SU-DHL-6 (cell line): ENCODE results near the gene CLPTM1L.

Source experiments
- H2AFZ ChIP-seq: fragments of 200-600 bp; sonication (generic); 2 replicates; pipeline ENCODE4 v1.6.1; 2014; ENCODE audit warnings: low read depth, mild to moderate bottlenecking, moderate library complexity, mixed read lengths, antibody characterized with exemption, low read length; ENCODE audit not compliant: severe bottlenecking
- H3F3A ChIP-seq: fragments of 200-600 bp; shearing (Covaris generic); 2 replicates; pipeline ENCODE4 v1.6.0; 2016; ENCODE audit warnings: antibody characterized with exemption, mild to moderate bottlenecking; ENCODE audit not compliant: insufficient read depth
- H3K27ac ChIP-seq: fragments of 200-600 bp; sonication (generic); 2 replicates; pipeline ENCODE4 v1.5.1; 2016; ENCODE audit warnings: low read depth, mild to moderate bottlenecking, low read length, moderate library complexity, mixed read lengths
- H3K27me3 ChIP-seq: fragments of 200-600 bp; sonication (generic), shearing (Covaris generic); 2 replicates; pipeline ENCODE4 v1.6.0; 2014; ENCODE audit warnings: mild to moderate bottlenecking, low read length
- H3K36me3 ChIP-seq: fragments of 200-600 bp; sonication (generic); 2 replicates; pipeline ENCODE4 v1.6.1; 2014; ENCODE audit warnings: mild to moderate bottlenecking, low read length, mixed read lengths
- H3K4me2 ChIP-seq: fragments of 300-600, 200-600 bp; shearing (Covaris generic), sonication (generic); 2 replicates; pipeline ENCODE4 v1.6.0; 2014; ENCODE audit warnings: low read length, low read depth, mild to moderate bottlenecking; ENCODE audit not compliant: poor library complexity, severe bottlenecking
- H3K4me3 ChIP-seq: fragments of 200-600 bp; sonication (generic); 2 replicates; pipeline ENCODE4 v1.5.1; 2014; ENCODE audit warnings: antibody characterized with exemption, low read length, mild to moderate bottlenecking, mixed read lengths; ENCODE audit not compliant: insufficient read depth, poor library complexity, severe bottlenecking
- H3K79me2 ChIP-seq: fragments of 200-600 bp; sonication (generic); 2 replicates; pipeline ENCODE4 v1.6.1; 2014; ENCODE audit warnings: mild to moderate bottlenecking, low read length, moderate library complexity; ENCODE audit not compliant: insufficient read depth
- H3K9ac ChIP-seq: fragments of 200-600 bp; sonication (generic); 2 replicates; pipeline ENCODE4 v1.7.0; 2014; ENCODE audit warnings: mild to moderate bottlenecking, low read length
- H3K9me2 ChIP-seq: fragments of 200-600 bp; sonication (generic); replicated peaks from 2 replicates; pipeline ENCODE4 v1.6.1; 2014; ENCODE audit warnings: low read length; ENCODE audit not compliant: insufficient read depth
- H3K9me3 ChIP-seq: fragments of 200-600 bp; sonication (generic); 2 replicates; pipeline ENCODE4 v1.6.1; 2014; ENCODE audit warnings: low read length, mixed read lengths; ENCODE audit not compliant: insufficient read depth
- H4K20me1 ChIP-seq: fragments of 200-600 bp; sonication (generic); 2 replicates; pipeline ENCODE4 v1.6.1; 2014; ENCODE audit warnings: low read depth, mild to moderate bottlenecking, antibody characterized with exemption, low read length, moderate library complexity, mixed read lengths
- EZH2phosphoT487 ChIP-seq: fragments of 200-600 bp; sonication (generic), shearing (Covaris generic); conservative IDR thresholded peaks from 2 replicates; pipeline ENCODE4 v1.6.1; 2018; ENCODE audit warnings: mild to moderate bottlenecking, antibody characterized with exemption, low read length, moderate library complexity, mixed read lengths
- TF ChIP-seq, protein P1 (sequence below): fragments of 200-600 bp; sonication (generic); IDR thresholded peaks from one replicate; pipeline ENCODE4 v1.5.1; 2017; ENCODE audit warnings: antibody characterized with exemption, mild to moderate bottlenecking, low read length, moderate library complexity; ENCODE audit not compliant: insufficient read depth, poor library complexity, severe bottlenecking

Gene CLPTM1L, protein sequence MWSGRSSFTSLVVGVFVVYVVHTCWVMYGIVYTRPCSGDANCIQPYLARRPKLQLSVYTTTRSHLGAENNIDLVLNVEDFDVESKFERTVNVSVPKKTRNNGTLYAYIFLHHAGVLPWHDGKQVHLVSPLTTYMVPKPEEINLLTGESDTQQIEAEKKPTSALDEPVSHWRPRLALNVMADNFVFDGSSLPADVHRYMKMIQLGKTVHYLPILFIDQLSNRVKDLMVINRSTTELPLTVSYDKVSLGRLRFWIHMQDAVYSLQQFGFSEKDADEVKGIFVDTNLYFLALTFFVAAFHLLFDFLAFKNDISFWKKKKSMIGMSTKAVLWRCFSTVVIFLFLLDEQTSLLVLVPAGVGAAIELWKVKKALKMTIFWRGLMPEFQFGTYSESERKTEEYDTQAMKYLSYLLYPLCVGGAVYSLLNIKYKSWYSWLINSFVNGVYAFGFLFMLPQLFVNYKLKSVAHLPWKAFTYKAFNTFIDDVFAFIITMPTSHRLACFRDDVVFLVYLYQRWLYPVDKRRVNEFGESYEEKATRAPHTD

DNA sequence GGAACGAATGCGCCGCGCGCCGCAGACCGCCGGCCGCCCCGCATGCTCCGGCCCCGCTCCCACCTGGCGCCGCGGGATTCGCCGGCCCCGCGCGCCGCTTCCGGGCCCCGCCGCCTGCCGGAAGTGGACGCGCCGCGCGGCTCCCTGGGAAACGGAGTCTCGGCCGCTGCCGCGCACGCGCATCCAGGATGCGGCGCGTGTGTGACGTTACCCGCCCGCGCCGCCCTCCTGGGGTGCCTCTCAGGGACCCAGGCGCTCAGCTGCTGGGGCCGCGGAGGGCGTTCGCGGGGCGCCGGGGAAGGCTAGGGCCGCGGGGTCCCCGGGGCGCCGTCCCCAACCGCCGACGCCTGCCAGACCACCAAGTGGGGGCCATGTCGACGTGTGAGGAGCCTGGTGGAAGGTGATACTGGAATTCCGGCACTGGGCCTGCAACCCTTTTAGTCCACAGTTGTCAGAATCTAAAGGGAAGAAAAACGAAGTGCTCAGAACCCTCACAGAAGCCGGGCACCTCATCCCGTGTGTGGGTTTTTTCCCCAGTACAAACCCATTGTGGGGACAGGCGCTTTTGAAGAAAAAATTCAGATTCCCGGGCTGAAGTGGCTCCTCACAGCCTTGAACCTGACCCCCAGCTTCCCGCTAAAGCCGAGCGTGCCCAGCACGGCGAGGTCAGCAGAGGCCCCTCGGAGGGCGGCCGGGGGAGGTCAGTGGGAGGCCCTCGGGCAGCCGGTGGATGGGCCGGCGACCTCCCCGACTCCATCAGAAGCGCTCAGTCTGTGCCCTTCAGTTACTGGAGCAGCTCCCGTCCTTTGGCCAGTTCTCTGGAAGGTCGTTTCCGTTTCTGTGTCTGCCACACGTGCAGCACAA is at the start of gene CLPTM1L:
CLPTM1L (minus strand) TSS at position 125 of the 864 bp plus-strand sequence. CDS start 258 bp downstream, outside the sequence.
- H3K27ac ChIP-seq = peak within 1 kb of the TSS; percentile 90
- H3K79me2 ChIP-seq = peaks cover 36% of the 10 kb centered on the region
- peak within 1 kb of the TSS; percentile 89 for H3K4me2 ChIP-seq
- peaks cover 6% of the 10 kb centered on the region; the same call in 1 of the 2 replicates for H3K36me3 ChIP-seq
- peaks cover 28% of the 10 kb centered on the region for H3F3A ChIP-seq
- TF ChIP-seq, protein P1, sequence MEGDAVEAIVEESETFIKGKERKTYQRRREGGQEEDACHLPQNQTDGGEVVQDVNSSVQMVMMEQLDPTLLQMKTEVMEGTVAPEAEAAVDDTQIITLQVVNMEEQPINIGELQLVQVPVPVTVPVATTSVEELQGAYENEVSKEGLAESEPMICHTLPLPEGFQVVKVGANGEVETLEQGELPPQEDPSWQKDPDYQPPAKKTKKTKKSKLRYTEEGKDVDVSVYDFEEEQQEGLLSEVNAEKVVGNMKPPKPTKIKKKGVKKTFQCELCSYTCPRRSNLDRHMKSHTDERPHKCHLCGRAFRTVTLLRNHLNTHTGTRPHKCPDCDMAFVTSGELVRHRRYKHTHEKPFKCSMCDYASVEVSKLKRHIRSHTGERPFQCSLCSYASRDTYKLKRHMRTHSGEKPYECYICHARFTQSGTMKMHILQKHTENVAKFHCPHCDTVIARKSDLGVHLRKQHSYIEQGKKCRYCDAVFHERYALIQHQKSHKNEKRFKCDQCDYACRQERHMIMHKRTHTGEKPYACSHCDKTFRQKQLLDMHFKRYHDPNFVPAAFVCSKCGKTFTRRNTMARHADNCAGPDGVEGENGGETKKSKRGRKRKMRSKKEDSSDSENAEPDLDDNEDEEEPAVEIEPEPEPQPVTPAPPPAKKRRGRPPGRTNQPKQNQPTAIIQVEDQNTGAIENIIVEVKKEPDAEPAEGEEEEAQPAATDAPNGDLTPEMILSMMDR = no peak
- no peak for TF ChIP-seq EZH2phosphoT487
- no peaks in the 10 kb centered on the region for H3K9me3 ChIP-seq
- H3K4me3 ChIP-seq = peak within 1 kb of the TSS; percentile 84
- peak within 1 kb of the TSS; percentile 34 for H2AFZ ChIP-seq
- H3K9ac ChIP-seq = peak within 1 kb of the TSS; percentile 75
- H3K9me2 ChIP-seq = no peaks in the 10 kb centered on the region
- H4K20me1 ChIP-seq = no peaks in the 10 kb centered on the region
- no peaks in the 10 kb centered on the region for H3K27me3 ChIP-seq

DNA sequence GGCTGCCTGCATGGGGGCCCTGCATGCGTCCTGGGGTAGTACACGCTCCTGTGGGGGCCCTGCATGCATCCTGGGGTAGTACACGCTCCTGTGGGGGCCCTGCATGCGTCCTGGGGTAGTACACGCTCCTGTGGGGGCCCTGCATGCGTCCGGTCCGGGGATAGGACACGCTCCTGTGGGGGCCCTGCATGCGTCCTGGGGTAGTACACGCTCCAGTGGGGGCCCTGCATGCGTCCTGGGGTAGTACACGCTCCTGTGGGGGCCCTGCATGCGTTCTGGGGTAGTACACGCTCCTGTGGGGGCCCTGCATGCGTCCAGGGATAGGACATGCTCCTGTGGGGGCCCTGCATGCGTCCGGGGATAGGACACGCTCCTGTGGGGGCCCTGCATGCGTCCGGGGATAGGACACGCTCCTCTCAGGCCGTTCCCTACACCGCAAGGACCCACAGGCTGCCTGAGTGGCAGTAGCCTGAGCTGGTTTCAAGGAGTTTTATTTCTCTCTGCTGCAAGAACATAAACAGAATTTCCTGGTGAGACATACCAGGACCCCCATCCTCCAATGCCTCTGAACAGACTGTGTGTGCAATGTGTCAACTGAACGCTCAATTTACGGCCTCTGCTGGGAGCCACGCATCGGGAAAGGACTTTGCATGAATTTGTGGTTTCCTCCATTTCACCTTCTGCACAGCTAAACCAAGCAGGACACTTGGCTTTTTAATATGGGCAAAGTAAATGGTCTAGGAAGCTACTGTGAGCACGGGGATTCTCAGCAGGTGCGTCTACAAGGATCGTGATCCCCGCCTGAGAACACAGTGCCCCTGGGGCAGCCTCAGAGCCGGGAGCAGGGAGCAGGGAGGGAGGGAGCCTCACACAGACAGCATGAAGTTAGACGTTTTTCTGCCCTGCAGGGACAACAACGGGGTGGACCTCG is 48.9 kb upstream of the CLPTM1L start:
- no peak overlapping the region for H3K4me2 ChIP-seq
- no peak overlapping the region for H3K4me3 ChIP-seq
- no peaks in the 10 kb centered on the region for H3K79me2 ChIP-seq
- H3K36me3 ChIP-seq = no peaks in the 10 kb centered on the region
- H3K9me3 ChIP-seq = no peaks in the 10 kb centered on the region
- TF ChIP-seq, protein P1 = no peak
- no peak for TF ChIP-seq EZH2phosphoT487
- no peaks in the 10 kb centered on the region for H3K27me3 ChIP-seq
- H3K9ac ChIP-seq = no peak overlapping the region
- H3K27ac ChIP-seq = no peak overlapping the region
- H4K20me1 ChIP-seq = no peaks in the 10 kb centered on the region
- H3K9me2 ChIP-seq = no peaks in the 10 kb centered on the region
- no peaks in the 10 kb centered on the region for H3F3A ChIP-seq
- no peak overlapping the region for H2AFZ ChIP-seq
